D721Med (cell line): ENCODE data around the gene PHC1.

ENCODE experiments used
- DNase-seq: peaks from one replicate; pipeline ENCODE4 v3.0.0; 2011; ENCODE audit warnings: low spot score; ENCODE audit not compliant: insufficient read length
- FAIRE-seq: peaks from 2 replicates; lab custom pipeline; 2011; peaks lifted over from hg19 to GRCh38; lab: Jason Lieb, UNC
- TF ChIP-seq, protein P1 (sequence below): IDR thresholded peaks from 2 replicates; pipeline ENCODE4 v1.5.1; 2012; ENCODE audit warnings: mild to moderate bottlenecking, control low read depth; ENCODE audit not compliant: insufficient read depth; ENCODE audit errors: missing control alignments

PHC1 gene

DNA sequence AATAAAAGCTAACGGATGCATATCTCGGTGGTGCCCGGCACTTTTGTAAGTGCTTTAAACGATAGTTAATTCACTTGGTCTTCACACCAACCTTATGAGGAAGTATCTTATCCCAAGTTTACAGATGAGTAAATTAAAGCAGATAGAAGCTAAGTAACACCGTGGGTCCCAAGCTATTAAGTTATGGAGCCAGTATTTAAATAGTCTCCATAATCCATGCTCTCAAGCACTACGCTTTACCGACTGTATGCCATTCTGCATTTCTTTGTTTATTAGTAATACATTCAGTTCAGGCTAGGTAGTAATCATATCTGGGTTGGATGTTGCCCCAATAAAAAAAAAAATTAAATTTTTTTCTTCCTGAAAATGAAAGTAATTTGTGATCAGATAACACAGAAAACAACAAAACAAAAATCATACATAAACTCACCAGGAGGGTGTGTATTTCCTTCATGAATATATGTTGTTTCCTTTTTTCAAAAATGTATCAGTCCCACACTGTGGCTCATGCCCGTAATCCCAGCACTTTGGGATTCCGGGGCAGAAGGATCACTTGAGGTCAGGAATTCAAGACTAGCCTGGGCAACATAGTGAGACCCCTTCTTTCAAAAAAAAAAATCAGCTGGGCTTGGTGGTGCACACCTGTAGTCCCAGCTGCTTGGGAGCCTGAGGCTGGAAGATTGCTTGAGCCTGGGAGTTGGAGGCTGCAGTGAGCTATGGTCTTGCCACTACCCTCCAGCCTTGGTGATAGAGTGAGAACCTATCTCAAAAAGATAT is 36.6 kb downstream of the PHC1 start:
- TF ChIP-seq, protein P1, sequence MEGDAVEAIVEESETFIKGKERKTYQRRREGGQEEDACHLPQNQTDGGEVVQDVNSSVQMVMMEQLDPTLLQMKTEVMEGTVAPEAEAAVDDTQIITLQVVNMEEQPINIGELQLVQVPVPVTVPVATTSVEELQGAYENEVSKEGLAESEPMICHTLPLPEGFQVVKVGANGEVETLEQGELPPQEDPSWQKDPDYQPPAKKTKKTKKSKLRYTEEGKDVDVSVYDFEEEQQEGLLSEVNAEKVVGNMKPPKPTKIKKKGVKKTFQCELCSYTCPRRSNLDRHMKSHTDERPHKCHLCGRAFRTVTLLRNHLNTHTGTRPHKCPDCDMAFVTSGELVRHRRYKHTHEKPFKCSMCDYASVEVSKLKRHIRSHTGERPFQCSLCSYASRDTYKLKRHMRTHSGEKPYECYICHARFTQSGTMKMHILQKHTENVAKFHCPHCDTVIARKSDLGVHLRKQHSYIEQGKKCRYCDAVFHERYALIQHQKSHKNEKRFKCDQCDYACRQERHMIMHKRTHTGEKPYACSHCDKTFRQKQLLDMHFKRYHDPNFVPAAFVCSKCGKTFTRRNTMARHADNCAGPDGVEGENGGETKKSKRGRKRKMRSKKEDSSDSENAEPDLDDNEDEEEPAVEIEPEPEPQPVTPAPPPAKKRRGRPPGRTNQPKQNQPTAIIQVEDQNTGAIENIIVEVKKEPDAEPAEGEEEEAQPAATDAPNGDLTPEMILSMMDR, result no peak
- DNase-seq, result no peak
- FAIRE-seq, result no peak

DNA sequence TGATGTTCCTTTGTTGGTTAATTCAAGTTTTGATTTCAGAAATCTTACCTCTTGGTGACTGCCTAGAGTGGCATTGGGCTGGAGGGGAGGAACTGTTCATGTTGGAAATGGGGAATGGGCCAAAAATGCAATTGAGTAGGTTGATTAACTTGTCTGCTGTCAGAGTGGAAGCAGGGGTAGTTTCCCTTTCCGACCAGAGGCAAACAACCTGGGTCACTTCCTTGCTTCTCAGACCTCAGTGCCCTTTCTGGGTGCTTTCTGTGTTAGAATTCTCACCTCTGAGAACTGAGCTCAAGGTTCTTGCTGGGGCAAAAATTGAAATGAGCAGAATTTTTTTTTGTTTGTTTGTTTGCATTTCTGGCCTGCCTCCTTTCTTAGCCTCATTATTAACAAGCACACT is 37.4 kb downstream of the PHC1 start:
- FAIRE-seq (no peak), DNase-seq (no peak)
- TF ChIP-seq, protein P1, result no peak

DNA sequence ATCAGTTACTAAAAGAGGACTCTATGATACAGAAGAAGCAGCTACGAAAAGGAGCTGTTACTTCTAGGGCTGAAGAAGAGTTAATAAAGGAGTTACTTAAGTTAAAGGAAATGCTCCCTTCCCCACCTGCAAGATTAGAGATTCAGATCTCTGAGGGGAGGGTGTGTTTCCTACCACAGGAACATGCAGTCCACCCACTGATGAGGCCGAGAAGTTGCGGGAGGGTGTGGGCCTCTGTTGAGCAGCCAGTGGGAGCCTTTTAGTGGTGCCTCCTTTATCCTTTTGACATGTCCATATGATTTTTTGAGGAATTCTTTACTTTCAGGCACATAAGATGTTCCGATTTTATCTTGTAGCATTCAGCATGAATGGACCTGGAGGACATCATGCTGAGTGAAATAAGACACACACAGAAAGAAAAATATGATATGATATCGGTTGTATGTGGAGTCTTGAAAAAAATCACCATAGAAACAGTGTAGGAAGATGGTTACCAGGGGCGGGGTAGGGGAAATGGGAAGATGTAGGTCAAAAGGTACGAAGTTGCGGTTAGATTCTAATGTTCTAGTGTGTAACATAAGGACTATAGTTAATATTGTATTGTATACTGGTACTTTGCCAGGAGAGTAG is 39.6 kb downstream of the PHC1 start:
- DNase-seq, result no peak
- TF ChIP-seq, protein P1, result no peak
- FAIRE-seq, result no peak

DNA sequence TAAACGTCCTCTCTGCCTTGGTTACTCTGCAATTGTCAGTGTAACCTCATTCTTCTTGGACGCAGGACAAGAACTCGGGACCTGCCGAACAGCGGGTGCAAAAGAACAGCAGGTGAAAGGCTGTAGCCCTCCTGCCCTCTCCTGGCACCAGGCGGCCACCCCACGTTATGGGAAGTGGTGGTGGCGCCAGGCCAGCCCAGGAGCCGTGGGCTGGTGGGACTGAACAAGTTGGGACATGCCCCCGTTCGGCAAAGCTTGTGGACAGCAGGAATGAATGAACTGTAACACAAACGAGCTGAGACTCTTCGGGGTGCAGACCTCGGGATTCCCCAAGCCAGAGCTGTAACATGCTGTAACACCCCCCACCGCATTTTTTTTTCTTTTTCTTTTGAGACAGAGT is 41.8 kb downstream of the PHC1 start:
- TF ChIP-seq, protein P1, result no peak
- no peak for DNase-seq
- FAIRE-seq, result no peak

DNA sequence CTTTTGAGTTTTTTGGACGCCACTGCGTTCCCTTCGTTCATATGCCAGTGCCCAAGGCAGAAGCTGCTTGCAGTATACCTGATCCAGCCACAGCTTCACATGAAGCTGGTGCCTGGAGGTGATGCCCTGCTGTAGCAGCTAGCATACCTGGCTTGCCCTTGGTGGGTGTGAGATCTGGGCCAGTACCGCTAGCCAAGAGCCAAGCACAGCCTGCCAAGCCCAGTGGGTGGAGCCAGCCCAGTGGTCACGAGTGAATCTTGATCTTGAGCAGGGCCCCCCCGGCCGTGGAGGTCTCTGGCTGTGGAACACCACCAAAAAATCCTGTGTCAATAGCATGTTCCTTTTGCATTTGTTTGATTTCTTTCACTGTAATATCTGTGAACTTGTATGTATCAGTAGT is 42.5 kb downstream of the PHC1 start:
- FAIRE-seq, result no peak
- TF ChIP-seq, protein P1, result no peak
- DNase-seq, result no peak

DNA sequence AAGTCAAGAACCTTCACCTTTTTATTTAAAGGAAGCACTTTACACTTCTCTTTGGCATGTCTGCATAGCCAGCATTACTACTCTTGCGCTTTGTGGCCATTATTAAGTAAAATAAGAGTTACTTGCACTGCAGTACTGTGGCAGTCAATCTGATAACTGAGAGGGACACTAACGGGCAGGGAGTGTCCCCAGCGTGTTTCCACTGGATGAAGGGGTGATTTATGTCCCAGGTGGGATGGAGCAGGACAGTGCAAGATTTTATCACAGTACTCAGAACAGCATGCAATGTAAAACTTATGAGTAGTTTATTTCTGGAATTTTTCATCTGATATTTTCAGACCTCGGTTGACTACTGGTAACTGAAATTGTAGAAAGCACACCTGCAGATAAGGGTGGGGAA is 43.3 kb downstream of the PHC1 start:
- FAIRE-seq (no peak), DNase-seq (no peak)
- TF ChIP-seq, protein P1, result no peak

DNA sequence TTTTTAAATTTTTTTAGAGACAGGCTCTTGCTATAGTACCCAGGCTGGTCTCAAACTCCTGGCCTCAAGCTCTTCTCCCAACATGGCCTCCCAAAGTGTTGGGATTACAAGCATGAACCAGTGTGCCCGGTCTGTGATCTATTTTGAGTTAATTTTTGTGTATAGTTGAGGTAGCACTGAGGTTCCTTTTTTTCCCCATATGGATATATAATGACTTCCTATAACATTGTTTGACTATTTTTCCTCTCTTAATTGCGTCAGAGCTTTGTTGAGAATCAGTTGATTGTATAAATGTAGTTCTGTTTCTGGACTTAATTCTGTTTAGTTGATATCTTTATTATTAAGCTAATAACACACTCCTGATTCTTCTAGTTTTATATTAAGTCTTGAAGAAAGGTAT is 43.8 kb downstream of the PHC1 start:
- TF ChIP-seq, protein P1, result no peak
- DNase-seq, result no peak
- no peak for FAIRE-seq
